GM12865 (cell line): Measurements from ENCODE around the gene SORBS1.

Experiments
- DNase-seq: peaks from one replicate; pipeline ENCODE4 v3.0.0; 2010; ENCODE audit warnings: low read depth
- H3K4me3 ChIP-seq: 2 replicates; pipeline ENCODE4 v1.5.1; 2011; ENCODE audit warnings: mild to moderate bottlenecking, low read depth, low read length, control low read depth
- TF ChIP-seq, protein P1 (sequence below): IDR thresholded peaks from 2 replicates; pipeline ENCODE4 v1.5.1; 2011; ENCODE audit warnings: low read length, control low read depth, low read depth, inconsistent platforms; ENCODE audit not compliant: insufficient read depth; ENCODE audit errors: missing control alignments

The SORBS1 gene

DNA sequence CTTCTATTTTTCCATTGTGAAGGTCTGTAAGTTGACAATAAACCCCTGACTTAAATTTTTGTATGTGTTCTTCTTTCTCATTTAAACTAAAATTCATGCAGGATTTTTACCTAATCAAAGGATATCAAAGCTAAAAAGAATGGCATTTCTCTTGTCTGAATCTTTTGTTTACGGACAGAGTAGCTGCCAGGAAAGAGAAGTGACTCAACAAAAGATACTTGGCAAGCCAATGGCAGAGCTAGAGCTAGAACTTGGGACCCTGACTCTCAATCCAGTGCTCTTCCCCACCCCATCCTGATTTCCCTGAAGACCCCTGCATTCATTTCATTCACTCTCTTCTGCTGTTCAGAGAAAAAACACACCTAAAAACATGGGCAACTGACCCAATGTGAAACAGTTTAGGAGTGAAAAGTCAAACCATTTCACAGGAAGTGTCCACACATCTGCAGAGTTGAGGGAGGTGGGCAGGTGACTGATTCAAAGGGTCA is 230.2 kb downstream of the SORBS1 start:
- DNase-seq = no peak

DNA sequence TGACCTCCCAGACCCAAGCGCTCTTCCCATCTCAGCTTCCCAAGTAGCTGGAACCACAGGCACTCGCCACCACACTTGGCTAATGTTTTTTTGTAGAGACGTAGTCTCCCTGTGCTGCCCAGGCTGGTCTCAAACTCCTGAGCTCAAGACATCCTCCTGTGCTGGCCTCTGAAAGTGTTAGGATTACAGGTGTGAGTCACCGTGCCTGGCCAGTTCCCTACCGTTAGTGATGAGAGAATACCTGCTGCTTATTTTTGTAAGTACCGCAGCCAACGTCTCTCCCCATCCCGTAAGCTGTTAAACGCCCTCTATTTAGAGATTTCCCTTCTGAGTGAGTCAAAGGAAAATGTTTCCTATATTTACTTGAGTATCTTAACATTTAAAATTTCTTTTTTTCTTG is 231.9 kb downstream of the SORBS1 start:
- no peak for DNase-seq
- TF ChIP-seq, protein P1, sequence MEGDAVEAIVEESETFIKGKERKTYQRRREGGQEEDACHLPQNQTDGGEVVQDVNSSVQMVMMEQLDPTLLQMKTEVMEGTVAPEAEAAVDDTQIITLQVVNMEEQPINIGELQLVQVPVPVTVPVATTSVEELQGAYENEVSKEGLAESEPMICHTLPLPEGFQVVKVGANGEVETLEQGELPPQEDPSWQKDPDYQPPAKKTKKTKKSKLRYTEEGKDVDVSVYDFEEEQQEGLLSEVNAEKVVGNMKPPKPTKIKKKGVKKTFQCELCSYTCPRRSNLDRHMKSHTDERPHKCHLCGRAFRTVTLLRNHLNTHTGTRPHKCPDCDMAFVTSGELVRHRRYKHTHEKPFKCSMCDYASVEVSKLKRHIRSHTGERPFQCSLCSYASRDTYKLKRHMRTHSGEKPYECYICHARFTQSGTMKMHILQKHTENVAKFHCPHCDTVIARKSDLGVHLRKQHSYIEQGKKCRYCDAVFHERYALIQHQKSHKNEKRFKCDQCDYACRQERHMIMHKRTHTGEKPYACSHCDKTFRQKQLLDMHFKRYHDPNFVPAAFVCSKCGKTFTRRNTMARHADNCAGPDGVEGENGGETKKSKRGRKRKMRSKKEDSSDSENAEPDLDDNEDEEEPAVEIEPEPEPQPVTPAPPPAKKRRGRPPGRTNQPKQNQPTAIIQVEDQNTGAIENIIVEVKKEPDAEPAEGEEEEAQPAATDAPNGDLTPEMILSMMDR = no peak
- H3K4me3 ChIP-seq = no peak overlapping the region

More for the DNA sequence above, 230.2 kb downstream of the SORBS1 start:
- TF ChIP-seq, protein P1 = no peak
- H3K4me3 ChIP-seq = no peak overlapping the region

DNA sequence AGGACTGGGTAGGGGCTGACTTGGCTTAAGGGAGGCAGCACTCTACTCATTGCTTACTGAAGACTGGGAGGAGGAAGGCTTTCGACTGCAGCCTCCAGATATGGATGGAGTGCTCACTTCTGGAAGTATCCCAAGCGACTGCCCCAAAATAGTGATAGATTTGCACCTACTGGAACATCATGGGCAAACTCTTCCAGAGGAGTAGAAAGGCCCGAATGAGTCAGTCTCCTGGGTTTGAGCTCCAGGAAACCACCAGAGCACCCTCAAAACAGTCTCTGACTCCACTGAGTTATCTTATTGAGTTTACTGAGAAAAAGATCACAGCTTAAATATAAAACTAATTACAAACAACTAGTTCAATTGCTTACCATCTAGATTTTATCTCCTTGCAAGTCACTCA is 233.2 kb downstream of the SORBS1 start:
- no peak overlapping the region for H3K4me3 ChIP-seq
- DNase-seq = no peak
- TF ChIP-seq, protein P1 = no peak

DNA sequence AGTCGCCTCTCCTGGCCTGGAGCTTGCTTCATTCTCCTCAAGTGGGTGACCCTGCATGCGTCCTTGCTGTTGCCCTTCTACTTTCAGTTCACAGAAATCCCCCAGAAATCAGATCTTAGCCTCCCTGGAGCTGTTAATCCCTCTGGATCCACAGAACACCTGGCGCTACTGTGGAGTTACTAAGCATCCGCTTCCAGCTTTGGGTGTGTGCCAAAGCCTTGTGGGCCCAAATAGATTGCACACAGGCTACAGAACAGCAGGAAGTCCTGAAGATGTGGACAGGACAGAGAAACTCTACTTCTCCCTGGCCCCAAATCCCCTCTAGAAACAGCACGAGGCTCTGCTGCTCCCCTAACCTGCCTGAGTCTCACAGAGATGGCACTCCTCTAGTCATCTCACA is 233.8 kb downstream of the SORBS1 start:
- no peak overlapping the region for H3K4me3 ChIP-seq
- TF ChIP-seq, protein P1 = no peak
- no peak for DNase-seq

- TF ChIP-seq, protein P1 = no peak
- DNase-seq = no peak
- H3K4me3 ChIP-seq = no peak overlapping the region
Measured at GRCh38 chr10:95326396-95326795, 234.8 kb downstream of the SORBS1 start.

DNA sequence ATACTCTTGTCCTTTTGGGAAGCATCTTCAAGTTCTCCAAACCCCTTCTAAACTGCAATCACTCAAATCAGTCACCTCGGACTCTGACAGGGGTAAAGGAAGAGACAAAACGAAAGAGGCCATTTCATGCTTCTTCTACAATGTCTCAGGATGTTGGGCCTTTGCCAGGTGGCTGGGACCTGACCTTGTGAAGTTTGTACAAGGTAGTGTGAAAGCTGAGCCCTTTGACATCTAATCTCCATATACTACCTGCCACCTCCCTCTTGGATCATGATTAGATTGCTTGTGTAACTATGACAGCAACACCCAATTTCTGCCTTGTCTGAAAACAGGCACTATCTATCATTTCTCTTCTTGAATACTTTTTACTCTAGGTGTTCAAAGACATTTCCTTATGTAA is 235.3 kb downstream of the SORBS1 start:
- TF ChIP-seq, protein P1 = no peak
- H3K4me3 ChIP-seq = no peak overlapping the region
- no peak for DNase-seq

- no peak for DNase-seq
- TF ChIP-seq, protein P1 = no peak
Measured at GRCh38 chr10:95324436-95325268, 236.5 kb downstream of the SORBS1 start.

More at GRCh38 chr10:95324436-95325268, 236.5 kb downstream of the SORBS1 start:
- no peak overlapping the region for H3K4me3 ChIP-seq
